WERI-Rb-1 (cell line): ENCODE measurements around the gene GABRG3.

ENCODE experiments used
- DNase-seq: peaks from one replicate; pipeline ENCODE4 v3.0.0-alpha.2; 2020
- H3K27ac ChIP-seq: fragments of 250-450 bp; sonication (Bioruptor Pico); 2 replicates; pipeline ENCODE4 v1.5.1; 2020; ENCODE audit warnings: mild to moderate bottlenecking, moderate library complexity
- H3K27me3 ChIP-seq: fragments of 250-450 bp; sonication (Bioruptor Pico); 2 replicates; pipeline ENCODE4 v1.5.1; 2021; ENCODE audit warnings: mild to moderate bottlenecking, low read depth, moderate library complexity; ENCODE audit not compliant: insufficient read depth, severe bottlenecking
- H3K36me3 ChIP-seq: fragments of 250-450 bp; sonication (Bioruptor Pico); 2 replicates; pipeline ENCODE4 v1.5.1; 2020; ENCODE audit warnings: mild to moderate bottlenecking, moderate library complexity
- H3K4me3 ChIP-seq: 2 replicates; pipeline ENCODE4 v1.5.1; 2011; ENCODE audit warnings: low read depth, mild to moderate bottlenecking, control low read depth, low read length
- H3K9me3 ChIP-seq: fragments of 250-450 bp; sonication (Bioruptor Pico); 2 replicates; pipeline ENCODE4 v1.5.1; 2021; ENCODE audit warnings: mild to moderate bottlenecking, moderate library complexity; ENCODE audit not compliant: severe bottlenecking
- CTCF ChIP-seq: IDR thresholded peaks from 2 replicates; pipeline ENCODE4 v1.5.1; 2011; ENCODE audit warnings: low read depth, mild to moderate bottlenecking, control low read depth, inconsistent platforms, low read length

GABRG3 gene

GRCh38 chr15:27214032-27214431 lies 243.1 kb downstream of the GABRG3 start:
- Histone ChIP-seq H3K9me3 (peaks cover 4% of the 10 kb centered on the region), H3K27ac (no peak overlapping the region), H3K4me3 (no peak overlapping the region), H3K27me3 (no peaks in the 10 kb centered on the region), H3K36me3 (no peaks in the 10 kb centered on the region)
- DNase-seq: no peak
- TF ChIP-seq CTCF: no peak

GRCh38 chr15:27214961-27215360 lies 244.0 kb downstream of the GABRG3 start:
- H3K4me3 ChIP-seq: no peak overlapping the region
- no peak overlapping the region for H3K27ac ChIP-seq
- TF ChIP-seq CTCF: no peak
- no peaks in the 10 kb centered on the region for H3K36me3 ChIP-seq
- H3K9me3 ChIP-seq: peaks cover 4% of the 10 kb centered on the region
- DNase-seq: no peak
- H3K27me3 ChIP-seq: no peaks in the 10 kb centered on the region

GRCh38 chr15:27218426-27218825 lies 247.4 kb downstream of the GABRG3 start:
- Histone ChIP-seq H3K4me3 (no peak overlapping the region), H3K27me3 (no peaks in the 10 kb centered on the region), H3K9me3 (no peaks in the 10 kb centered on the region), H3K36me3 (no peaks in the 10 kb centered on the region), H3K27ac (no peak overlapping the region)
- no peak for TF ChIP-seq CTCF
- DNase-seq: no peak

- Histone ChIP-seq H3K36me3 (no peaks in the 10 kb centered on the region), H3K4me3 (no peak overlapping the region), H3K27ac (no peak overlapping the region), H3K27me3 (no peaks in the 10 kb centered on the region), H3K9me3 (no peaks in the 10 kb centered on the region)
- DNase-seq: no peak
- no peak for TF ChIP-seq CTCF
These were observed 248.7 kb downstream of the GABRG3 start for GRCh38 chr15:27219636-27220035.

GRCh38 chr15:27220199-27220598 lies 249.2 kb downstream of the GABRG3 start:
- Histone ChIP-seq H3K9me3 (no peaks in the 10 kb centered on the region), H3K27me3 (no peaks in the 10 kb centered on the region), H3K27ac (no peak overlapping the region), H3K4me3 (no peak overlapping the region), H3K36me3 (no peaks in the 10 kb centered on the region)
- TF ChIP-seq CTCF: no peak
- no peak for DNase-seq

GRCh38 chr15:27222479-27222878 lies 251.5 kb downstream of the GABRG3 start:
- no peaks in the 10 kb centered on the region for H3K36me3 ChIP-seq
- H3K4me3 ChIP-seq: no peak overlapping the region
- H3K27me3 ChIP-seq: no peaks in the 10 kb centered on the region
- no peak overlapping the region for H3K27ac ChIP-seq
- no peak for TF ChIP-seq CTCF
- H3K9me3 ChIP-seq: no peaks in the 10 kb centered on the region
- DNase-seq: no peak
